ENCODE results near the gene HRAS. TPM values are rescaled to one million over a fixed set of nuclear protein-coding genes. Genes with fewer than 3 reads are reported as not detected.
"Not testable (repeated sequence)": the region's sequence is repeated elsewhere in the genome, so short reads cannot be mapped to it uniquely, and the experiment has no call there.

The HRAS gene
- total and polyA plus RNA-seq, 7 donors, result 43.6 to 76.2 (median 56.3) TPM

- intact Hi-C loops (cut with DNase I), result no loop called here
- Histone ChIP-seq H3K9me3 (no peaks in the 10 kb centered on the region), H3K27me3 (ENCODE audit: insufficient read depth in 3 of 3, low read length in 2 of 3) (no peaks in the 10 kb centered on the region), H3K36me3 (ENCODE audit: insufficient read depth in 1 of 2, low read depth in 1 of 2) (peaks cover 0 to under 1% of the 10 kb centered on the region in 2 donors), H3K4me1 (peaks cover 3% of the 10 kb centered on the region), H3K27ac (no peak overlapping the region), H3K4me3 (no peak overlapping the region)
- peak in 1 of 2 donors; percentile 53 for DNase-seq
- no peak for TF ChIP-seq CTCF (IDR thresholded peaks at IDR 0.05)
- no peak for ATAC-seq
- WGBS, 3 donors, result 88 to 90% (median 89%) methylated on average over 39 of the region's 39 CpGs
Observed at GRCh38 chr11:520428-521176, 14.8 kb downstream of the HRAS start.

DNA sequence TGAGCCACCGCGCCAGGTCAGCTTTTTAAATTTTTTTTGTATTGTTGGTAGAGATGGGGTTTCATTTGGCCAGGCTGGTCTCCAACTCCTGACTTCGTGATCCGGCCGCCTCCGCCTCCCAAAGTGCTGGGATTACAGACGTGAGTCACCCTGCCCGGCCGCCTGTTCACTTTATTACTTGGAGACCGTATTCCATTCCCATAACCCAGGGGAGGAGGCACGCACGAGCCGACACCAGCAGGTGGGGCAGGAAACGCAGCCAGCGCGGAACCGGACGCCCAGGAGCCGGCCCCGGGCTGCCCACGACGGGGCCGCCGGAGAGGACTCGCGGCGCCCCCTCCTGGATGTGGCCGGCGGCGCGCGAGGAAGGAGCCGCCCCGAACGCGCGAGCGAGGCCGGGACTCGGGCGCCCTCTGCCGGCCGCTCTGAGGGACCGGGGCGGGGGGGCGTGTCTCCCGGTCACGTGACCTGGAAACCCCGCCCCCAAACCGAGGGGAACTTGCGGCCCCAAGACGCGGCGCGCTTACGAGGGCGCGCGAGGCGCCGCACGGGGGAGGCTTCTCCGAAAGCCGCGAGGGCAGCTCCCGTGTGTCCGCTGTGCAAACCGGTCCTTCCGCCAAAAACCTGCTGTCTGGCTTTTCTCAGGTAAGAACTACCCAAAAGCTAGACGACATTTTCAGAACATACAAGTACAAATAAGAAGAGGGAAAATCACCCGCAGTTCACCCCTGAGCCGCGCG, 16.7 kb downstream of the HRAS start:
- peaks cover 3% of the 10 kb centered on the region for H3K4me1 ChIP-seq
- 3 to 4% (median 3%) methylated on average over 60 to 74 of the region's 74 CpGs for WGBS, 3 donors
- peak; percentile 100 for TF ChIP-seq CTCF (IDR thresholded peaks at IDR 0.05)
- ATAC-seq (peak; percentile 97 to 98 (median 98)), DNase-seq (peak; percentile 95 to 98)
- H3K4me3 ChIP-seq, result peak overlapping the region; percentile 44
- peak overlapping the region; percentile 90 for H3K27ac ChIP-seq
- intact Hi-C loops (cut with DNase I), result no loop called here
- H3K36me3 ChIP-seq (ENCODE audit: insufficient read depth in 1 of 2, low read depth in 1 of 2), result peaks cover 6 to 19% of the 10 kb centered on the region in 2 donors
- no peaks in the 10 kb centered on the region for H3K27me3 ChIP-seq (ENCODE audit: insufficient read depth in 3 of 3, low read length in 2 of 3)
- no peaks in the 10 kb centered on the region for H3K9me3 ChIP-seq

DNA sequence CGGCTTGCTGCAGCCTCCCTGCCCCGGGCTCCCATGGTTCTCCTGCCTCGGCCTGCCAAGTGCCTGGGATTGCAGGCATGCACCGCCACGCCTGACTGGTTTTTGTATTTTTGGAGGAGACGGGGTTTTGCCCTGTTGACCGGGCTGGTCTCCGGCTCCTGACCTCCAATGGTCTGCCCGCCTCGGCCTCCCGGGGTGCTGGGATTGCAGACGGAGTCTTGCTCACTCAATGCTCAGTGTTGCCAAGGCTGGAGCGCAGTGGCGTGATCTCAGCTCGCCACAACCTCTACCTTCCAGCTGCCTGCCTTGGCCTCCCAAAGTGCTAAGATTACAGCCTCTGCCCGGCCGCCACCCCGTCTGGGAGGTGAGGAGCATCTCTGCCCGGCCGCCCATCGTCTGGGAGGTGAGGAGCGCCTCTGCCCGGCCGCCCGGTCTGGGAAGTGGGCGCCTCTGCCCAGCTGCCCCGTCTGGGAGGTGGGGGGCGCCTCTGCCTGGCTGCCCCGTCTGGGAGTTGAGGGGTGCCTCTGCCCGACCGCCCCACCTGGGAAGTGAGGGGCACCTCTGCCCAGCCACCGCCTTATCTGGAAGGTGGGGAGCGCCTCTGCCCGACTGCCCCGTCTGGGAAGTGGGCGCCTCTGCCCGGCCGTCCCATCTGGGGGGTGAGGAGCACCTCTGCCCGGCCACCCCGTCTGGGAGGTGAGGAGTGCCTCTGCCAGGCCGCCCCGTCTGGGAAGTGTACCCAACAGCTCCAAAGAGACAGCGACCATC, 18.3 kb downstream of the HRAS start:
- peak in 1 of 2 donors; percentile 54 for DNase-seq
- H3K27ac ChIP-seq; ATAC-seq; H3K27me3 ChIP-seq (ENCODE audit: insufficient read depth in 3 of 3, low read length in 2 of 3); intact Hi-C loops (cut with DNase I); H3K9me3 ChIP-seq; H3K4me3 ChIP-seq; H3K4me1 ChIP-seq: not testable (repeated sequence)
- WGBS, 3 donors, result 95 to 97% (median 95%) methylated on average over 41 to 43 of the region's 43 CpGs
- peaks cover 6 to 32% of the 10 kb centered on the region in 2 donors for H3K36me3 ChIP-seq (ENCODE audit: insufficient read depth in 1 of 2, low read depth in 1 of 2)

DNA sequence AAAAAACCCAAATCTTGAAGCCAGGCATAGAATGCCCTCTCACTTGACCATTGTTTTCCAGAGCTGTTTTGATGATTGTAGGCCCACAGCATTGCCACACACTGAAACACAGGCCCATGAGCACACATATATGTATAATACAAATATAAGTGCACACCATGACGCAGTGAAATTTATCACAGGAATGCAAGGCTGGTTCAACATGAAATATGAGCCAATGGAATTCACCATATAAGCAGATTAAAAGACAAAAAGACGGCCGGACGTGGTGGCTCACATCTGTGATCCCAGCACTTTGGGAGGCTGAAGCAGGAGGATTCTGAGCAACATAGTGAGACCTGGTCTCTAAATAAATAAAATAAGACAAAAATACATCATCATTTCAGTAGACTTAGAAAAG, 19.0 kb downstream of the HRAS start:
- H3K27ac ChIP-seq, result no peak overlapping the region
- H3K36me3 ChIP-seq (ENCODE audit: insufficient read depth in 1 of 2, low read depth in 1 of 2), result peaks cover 6 to 36% of the 10 kb centered on the region in 2 donors
- H3K4me3 ChIP-seq, result no peak overlapping the region
- DNase-seq, result no peak
- WGBS, 3 donors, result 67 to 78% (median 68%) methylated on average over 4 of the region's 4 CpGs
- ATAC-seq, result no peak
- intact Hi-C loops (cut with DNase I), result no loop called here
- TF ChIP-seq CTCF (IDR thresholded peaks at IDR 0.05), result no peak
- no peaks in the 10 kb centered on the region for H3K9me3 ChIP-seq
- H3K27me3 ChIP-seq (ENCODE audit: insufficient read depth in 3 of 3, low read length in 2 of 3), result no peaks in the 10 kb centered on the region
- H3K4me1 ChIP-seq, result peaks cover 3% of the 10 kb centered on the region

GRCh38 chr11:515131-515530, 20.2 kb downstream of the HRAS start:
- WGBS, 3 donors, result 89 to 91% (median 90%) methylated on average over 6 of the region's 6 CpGs
- H3K27ac ChIP-seq, result no peak overlapping the region
- intact Hi-C loops (cut with DNase I), result no loop called here
- TF ChIP-seq CTCF (IDR thresholded peaks at IDR 0.05), result no peak
- peaks cover 3% of the 10 kb centered on the region for H3K4me1 ChIP-seq
- peaks cover 6 to 46% of the 10 kb centered on the region in 2 donors for H3K36me3 ChIP-seq (ENCODE audit: insufficient read depth in 1 of 2, low read depth in 1 of 2)
- no peak overlapping the region for H3K4me3 ChIP-seq
- DNase-seq (no peak), ATAC-seq (no peak)
- H3K9me3 ChIP-seq, result no peaks in the 10 kb centered on the region
- H3K27me3 ChIP-seq (ENCODE audit: insufficient read depth in 3 of 3, low read length in 2 of 3), result no peaks in the 10 kb centered on the region
